Inflammatory macrophage (primary cell): Measurements from ENCODE around the gene TOR4A.
A peak's percentile ranks its signal among the peaks of the same experiment; 100 is the strongest.

Experiments used
- DNase-seq, 2 donors: peaks; one replicate each; pipeline ENCODE4 v3.0.0-alpha.2; 2020 to 2022

Gene TOR4A

DNA sequence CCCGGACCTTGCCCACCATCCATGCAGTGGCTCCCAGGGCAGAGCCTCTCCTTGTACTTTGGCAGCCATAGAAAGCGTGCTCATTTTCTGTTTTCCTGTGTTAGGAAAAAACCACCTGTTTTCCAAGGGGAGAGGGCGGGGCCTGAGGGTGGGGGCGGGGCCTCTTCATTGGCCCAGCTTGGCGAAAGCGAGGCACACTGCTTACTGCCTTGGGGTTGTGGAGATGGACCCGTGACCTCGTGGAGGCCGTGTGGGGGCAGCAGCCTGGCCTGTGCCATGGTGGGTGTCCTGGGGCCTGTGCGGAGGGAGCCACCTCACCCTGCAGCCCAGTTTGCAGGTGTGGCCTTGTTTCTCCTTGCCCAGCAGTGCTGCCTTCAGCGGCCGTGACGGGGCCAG, 4.4 kb upstream of the TOR4A start:
- no peak for DNase-seq

- DNase-seq: no peak
Measured at GRCh38 chr9:137273611-137274320, 3.8 kb upstream of the TOR4A start.

GRCh38 chr9:137275203-137275587, 2.3 kb upstream of the TOR4A start:
- DNase-seq: no peak

GRCh38 chr9:137275588-137276472, 1.7 kb upstream of the TOR4A start:
- DNase-seq: peak in 1 of 2 donors; percentile 20

- DNase-seq: peak; percentile 50 to 59
Measured at GRCh38 chr9:137276473-137277328, 825 bp upstream of the TOR4A start.

DNA sequence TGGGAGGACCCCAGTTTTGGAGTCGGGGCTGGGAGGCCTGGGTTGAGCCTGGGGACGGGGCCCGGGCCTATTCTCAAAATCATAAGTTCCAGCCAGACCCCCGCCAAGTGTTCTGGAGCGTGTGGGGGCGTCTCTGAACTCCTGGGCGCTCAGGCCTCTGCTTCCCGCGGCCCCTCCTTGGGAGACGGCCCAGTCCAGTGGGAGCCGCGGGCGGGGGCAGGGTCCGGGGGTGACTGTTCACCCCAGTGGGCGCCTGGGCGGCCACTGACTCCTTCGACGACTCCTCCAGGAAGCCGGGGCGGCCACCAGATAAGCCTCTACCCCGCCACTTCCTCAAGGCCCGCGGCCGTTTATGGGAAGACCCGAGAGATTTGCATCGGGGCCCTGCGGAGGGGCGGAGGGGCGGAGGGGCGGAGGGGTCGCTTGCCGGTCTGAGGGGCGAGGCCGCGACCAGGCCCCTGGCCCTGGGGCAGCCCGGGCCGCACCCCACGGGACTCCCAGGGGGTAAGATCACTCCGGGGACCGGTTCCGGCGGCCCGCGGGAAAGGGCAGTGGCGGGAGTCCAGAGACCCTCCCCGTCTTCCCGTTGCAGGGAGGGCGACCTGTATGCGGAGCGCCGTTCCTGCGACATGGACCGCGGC, 655 bp downstream of the TOR4A start:
- DNase-seq: peak; percentile 30 to 52

DNA sequence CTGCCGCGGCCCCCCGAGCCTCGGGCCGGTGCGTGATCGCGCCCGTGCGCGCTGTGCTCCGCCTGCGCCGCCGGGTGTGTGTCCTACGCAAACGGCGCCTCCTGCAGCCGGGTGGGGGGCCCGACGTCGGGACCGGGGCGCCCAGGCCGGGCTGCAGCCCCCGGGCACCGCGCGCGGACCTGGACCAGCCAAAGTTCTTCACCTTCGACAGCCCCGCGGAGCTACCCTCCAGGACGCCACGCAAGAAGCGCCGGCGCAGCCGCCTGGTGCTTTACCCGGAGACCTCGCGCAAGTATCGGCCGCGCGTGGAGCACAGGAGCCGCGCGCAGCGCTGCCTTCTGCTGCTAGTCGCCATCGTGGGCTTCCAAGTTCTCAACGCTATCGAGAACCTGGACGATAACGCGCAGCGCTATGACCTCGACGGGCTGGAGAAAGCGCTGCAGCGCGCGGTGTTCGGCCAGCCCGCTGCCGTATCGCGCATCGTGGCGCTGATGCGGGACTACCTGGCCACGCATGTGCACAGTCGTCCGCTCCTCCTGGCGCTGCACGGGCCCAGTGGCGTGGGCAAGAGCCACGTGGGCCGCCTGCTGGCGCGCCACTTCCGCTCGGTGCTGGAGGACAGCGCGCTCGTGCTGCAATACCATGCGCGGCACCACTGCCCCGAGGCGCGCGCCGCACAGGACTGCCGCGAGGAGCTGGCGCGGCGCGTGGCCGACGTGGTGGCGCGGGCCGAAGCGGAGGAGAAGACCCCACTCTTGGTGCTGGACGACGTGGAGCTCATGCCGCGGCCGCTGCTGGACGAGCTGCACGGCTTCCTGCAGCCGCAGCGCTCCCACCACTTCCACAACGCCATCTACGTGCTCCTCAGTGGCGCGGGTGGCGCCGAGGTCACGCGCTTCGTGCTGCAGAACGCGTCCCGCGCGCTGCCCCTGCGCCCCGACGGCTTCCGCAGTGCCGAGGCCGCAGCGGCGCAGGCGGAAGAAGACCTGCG, 1.5 kb downstream of the TOR4A start:
- DNase-seq: no peak

DNA sequence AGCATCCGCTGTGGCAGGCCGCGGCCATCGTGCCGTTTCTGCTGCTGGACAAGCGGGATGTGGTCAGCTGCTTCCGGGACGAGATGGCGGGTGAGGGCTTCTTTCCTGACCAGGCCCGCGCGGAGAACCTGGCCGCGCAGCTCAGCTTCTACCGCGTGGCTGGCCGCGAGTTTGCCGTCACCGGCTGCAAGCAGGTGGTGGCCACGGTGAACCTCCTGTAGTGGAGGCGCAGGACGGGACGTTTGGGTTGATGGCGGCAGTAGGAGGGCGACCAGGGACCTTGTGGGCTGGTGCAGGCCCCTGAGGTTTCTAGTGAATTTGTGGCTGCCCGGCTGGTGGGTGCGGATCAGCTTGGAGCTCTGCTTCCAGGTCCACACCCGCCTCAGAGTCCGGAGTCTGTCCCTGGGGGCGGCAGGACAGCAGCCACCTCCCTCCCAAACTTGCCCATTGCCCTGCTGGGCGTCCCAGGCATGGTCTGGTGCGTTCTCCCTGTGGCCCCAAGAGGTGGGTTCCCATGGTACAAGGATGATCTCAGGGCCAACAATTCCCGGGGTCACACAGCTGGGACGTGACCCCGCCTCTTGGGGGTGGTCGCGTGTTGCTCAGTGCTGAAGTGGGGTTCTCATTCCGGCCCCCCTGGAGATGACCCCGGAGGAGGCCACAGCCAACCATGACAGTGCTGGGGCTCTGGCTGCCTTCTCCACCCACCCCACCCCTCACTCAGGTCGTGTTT, 2.4 kb downstream of the TOR4A start:
- no peak for DNase-seq

DNA sequence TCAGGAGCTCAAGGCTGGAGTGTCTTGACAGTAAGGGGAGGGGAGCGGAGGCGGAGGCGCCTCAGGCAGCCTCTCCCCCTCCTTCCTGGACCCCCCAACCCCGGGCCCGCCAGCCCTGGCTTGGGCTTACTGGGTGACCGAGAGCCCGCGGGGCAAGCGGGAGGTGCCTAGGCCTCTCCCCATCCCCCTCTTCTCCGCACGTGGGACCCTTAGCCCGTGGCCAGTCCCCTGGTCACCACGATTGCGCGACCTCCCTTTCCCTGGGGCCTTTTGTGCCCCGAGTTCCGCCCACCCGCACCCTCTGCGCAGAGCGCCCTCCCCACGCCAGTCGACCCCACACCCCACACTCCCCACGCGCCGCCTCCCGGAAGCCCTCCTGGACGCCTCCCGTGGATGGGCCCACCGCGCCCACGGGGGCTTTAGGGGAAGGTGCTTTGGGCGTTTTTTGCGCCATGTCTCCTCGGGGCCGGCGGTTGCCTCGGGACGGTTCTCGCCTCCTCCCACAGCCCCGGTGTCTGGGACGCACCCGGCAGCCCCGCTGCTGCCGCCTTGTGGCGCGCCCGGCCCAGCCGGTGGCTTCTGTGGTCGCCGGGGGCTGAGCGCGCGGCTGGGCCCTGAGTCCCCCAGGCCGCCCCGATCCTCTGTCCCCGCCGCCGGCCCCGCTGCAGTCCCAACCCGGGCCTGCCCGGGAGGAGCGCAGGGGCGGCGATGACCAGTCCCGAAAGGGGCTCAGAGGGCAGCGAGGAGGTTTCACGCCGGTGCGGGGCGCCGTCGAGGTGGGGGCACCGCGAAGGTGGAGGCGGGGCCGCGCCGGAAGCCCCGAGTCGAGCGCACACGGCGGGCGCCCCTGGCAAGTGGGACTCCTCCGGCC, 3.2 kb downstream of the TOR4A start:
- no peak for DNase-seq

DNA sequence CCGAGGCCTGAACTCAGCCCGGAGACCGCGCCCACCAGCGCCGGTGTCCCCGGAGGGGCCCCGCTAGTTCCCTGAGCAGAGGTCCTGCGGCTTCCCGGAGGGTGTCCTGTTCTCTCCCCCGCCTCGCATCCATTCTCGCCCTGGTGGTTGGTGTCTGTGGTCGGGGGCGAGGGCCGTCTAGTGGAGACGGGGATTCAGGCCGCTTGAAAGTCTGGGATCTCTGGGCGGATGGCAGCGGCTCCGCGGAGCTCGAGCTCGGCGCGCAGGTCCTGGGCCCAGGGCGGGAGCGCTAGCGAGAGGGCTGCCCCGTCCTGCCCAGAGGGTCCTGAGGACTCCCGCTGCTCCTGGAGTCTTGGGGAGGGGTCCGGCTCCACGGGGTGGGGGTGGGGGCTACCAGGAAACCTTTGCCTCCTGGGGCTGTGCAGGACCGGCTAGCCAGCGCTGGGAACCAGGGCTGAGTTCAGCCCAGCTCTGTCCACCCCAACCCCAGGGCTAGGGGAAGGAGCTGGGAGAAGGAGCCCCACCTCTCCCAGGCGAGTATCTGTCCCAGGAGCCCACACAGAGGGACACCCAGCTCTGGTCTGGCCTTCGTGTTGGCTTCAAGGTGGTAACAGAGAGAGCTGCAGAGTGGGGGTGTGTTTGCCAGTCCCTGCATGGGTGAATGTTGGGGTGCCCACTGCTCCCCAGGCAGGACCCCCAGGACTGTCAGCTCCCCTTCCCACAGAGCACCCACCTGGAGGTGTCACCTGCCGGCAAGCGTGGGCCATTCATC, 4.0 kb downstream of the TOR4A start:
- DNase-seq: no peak

DNA sequence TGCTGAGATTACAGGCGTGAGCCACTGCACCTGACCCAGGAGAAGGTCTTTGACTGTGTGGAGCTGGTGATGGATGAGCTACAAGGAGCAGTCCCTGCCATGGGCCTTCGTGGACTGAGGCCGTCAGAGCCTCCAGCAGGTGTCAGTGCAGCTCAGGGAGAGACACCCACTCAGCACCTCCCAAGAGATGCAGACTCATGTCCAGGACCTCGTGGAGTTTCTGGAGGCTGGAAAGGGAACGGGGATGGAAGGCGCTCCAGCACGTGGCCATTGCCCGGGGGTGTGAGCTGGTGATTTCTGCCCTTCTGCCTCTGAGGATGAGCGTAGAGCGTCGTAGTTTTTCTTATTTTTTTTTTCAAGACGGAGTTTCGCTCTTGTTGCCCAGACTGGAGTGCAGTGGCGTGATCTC, 9.5 kb downstream of the TOR4A start:
- DNase-seq: peak; percentile 43 to 57

DNA sequence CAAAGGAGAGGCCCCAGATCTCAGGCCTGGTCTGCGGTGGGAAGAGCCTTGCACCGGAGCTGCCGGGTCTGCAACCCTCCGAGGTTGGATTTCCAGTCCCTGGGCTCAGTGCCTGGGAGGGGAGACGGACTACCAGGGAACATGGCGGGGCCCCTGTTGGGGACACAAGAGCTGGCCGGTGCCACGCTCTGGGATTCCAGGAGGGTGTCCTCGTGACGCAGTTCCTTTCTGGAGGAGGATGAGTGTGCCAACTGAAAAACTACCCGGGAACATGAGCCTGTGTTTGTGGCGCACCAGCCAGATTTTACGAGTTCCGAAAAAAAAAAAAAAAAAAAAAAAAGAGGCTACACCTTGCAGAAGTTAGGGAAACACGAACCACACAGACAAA, 15.6 kb downstream of the TOR4A start:
- no peak for DNase-seq

DNA sequence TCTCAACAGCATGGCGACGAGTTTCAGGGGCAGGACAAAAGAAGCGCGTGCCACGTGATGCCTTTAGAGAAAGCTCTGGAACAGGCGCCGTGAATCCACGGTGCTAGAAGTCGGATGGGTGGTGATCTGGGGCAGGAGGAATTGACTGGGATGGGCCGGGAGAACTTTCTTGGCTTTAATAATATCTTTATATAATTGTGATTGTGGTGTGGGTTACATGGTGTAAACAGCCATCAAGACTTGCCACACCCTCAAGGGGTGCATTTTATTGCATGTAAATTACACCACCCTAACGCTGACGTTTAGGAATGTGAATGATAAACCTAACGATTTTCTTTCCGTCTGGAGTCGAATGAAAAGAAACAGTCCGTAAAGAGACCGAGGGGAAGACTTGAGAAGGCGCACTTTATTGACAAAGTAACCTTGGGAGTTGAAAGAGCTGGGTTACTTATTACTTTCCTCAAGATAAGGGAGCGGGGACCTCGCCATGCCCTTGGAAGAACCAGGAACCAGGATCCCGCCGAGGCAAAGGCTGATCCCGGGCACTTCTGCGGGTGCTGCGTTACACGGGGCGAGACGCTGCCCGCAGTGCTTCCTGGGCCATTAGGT, 16.1 kb downstream of the TOR4A start:
- DNase-seq: no peak

- DNase-seq: peak; percentile 46 to 58
Measured at GRCh38 chr9:137294091-137294680, 16.7 kb downstream of the TOR4A start.

- DNase-seq: peak in 1 of 2 donors; percentile 34
Measured at GRCh38 chr9:137294681-137295237, 17.2 kb downstream of the TOR4A start.

GRCh38 chr9:137295238-137295811, 17.8 kb downstream of the TOR4A start:
- DNase-seq: peak in 1 of 2 donors; percentile 38
